Type B pancreatic cell (in vitro differentiated cells): ENCODE data around the gene ARMC5. TPM values are rescaled to one million over a fixed set of nuclear protein-coding genes. Genes with fewer than 3 reads are reported as not detected.
"Not testable (repeated sequence)": the region's sequence is repeated elsewhere in the genome, so short reads cannot be mapped to it uniquely, and the experiment has no call there.

ENCODE experiments used
- DNase-seq: peaks from one replicate; pipeline ENCODE4 v3.0.0; 2021; ENCODE audit warnings: mixed read lengths; ENCODE audit not compliant: unreplicated experiment; ENCODE audit errors: extremely low spot score
- H3K27ac Mint-ChIP-seq: 2 replicates; pipeline ENCODE4 v1.8.0; 2021; ENCODE audit warnings: mild to moderate bottlenecking, mixed read lengths
- H3K27me3 Mint-ChIP-seq: 2 replicates; pipeline ENCODE4 v1.8.0; 2021; ENCODE audit warnings: mixed read lengths
- H3K36me3 Mint-ChIP-seq: 2 replicates; pipeline ENCODE4 v1.8.0; 2021; ENCODE audit warnings: mixed read lengths
- H3K4me1 Mint-ChIP-seq: one replicate; pipeline ENCODE4 v1.8.0; 2021; ENCODE audit warnings: mixed read lengths; ENCODE audit not compliant: unreplicated experiment
- H3K4me3 Mint-ChIP-seq: 2 replicates; pipeline ENCODE4 v1.8.0; 2021; ENCODE audit warnings: mild to moderate bottlenecking, mixed read lengths
- H3K9me3 Mint-ChIP-seq: 2 replicates; pipeline ENCODE4 v1.8.0; 2021; ENCODE audit warnings: mixed read lengths
- CTCF ChIP-seq: fragments of 200-600 bp; sonication (generic); conservative IDR thresholded peaks from 2 replicates; pipeline ENCODE4 v1.5.0; 2021; ENCODE audit warnings: antibody characterized with exemption, mild to moderate bottlenecking
- total RNA-seq: library from RNA; stranded (reverse); gene quantifications from 2 replicates; pipeline ENCODE4 v1.2.1, GENCODE V29; 2021; ENCODE audit warnings: low replicate concordance

Gene ARMC5
- total RNA-seq, 1 donor from 2014 or later = 11.1 TPM

- no peak for TF ChIP-seq CTCF
- Mint-ChIP-seq H3K27ac (no peak overlapping the region), H3K4me3 (no peak overlapping the region), H3K36me3 (no peaks in the 10 kb centered on the region), H3K4me1 (no peaks in the 10 kb centered on the region), H3K9me3 (no peaks in the 10 kb centered on the region), H3K27me3 (peaks cover 37% of the 10 kb centered on the region)
- no peak for DNase-seq
Measured at GRCh38 chr16:31413943-31414342, 45.4 kb upstream of the ARMC5 start.

GRCh38 chr16:31414706-31415105 lies 44.6 kb upstream of the ARMC5 start:
- Mint-ChIP-seq H3K4me3 (no peak overlapping the region), H3K27me3 (peaks cover 32% of the 10 kb centered on the region), H3K27ac (no peak overlapping the region), H3K9me3 (no peaks in the 10 kb centered on the region), H3K4me1 (no peaks in the 10 kb centered on the region), H3K36me3 (no peaks in the 10 kb centered on the region)
- no peak for TF ChIP-seq CTCF
- DNase-seq = no peak

GRCh38 chr16:31416371-31416770 lies 42.9 kb upstream of the ARMC5 start:
- H3K36me3 Mint-ChIP-seq = no peaks in the 10 kb centered on the region
- no peak for DNase-seq
- H3K9me3 Mint-ChIP-seq = no peaks in the 10 kb centered on the region
- no peaks in the 10 kb centered on the region for H3K4me1 Mint-ChIP-seq
- peaks cover 36% of the 10 kb centered on the region for H3K27me3 Mint-ChIP-seq
- TF ChIP-seq CTCF = no peak
- no peak overlapping the region for H3K27ac Mint-ChIP-seq
- H3K4me3 Mint-ChIP-seq = no peak overlapping the region

- peaks cover 36% of the 10 kb centered on the region for H3K27me3 Mint-ChIP-seq
- not testable (repeated sequence) for H3K27ac Mint-ChIP-seq, DNase-seq, H3K9me3 Mint-ChIP-seq, H3K36me3 Mint-ChIP-seq, H3K4me3 Mint-ChIP-seq, H3K4me1 Mint-ChIP-seq
Measured at GRCh38 chr16:31417036-31417435, 42.3 kb upstream of the ARMC5 start.

- no peak for DNase-seq
- Mint-ChIP-seq H3K4me1 (no peaks in the 10 kb centered on the region), H3K27me3 (peaks cover 42% of the 10 kb centered on the region), H3K9me3 (no peaks in the 10 kb centered on the region), H3K27ac (no peak overlapping the region), H3K4me3 (no peak overlapping the region), H3K36me3 (no peaks in the 10 kb centered on the region)
- no peak for TF ChIP-seq CTCF
Measured at GRCh38 chr16:31417916-31418315, 41.4 kb upstream of the ARMC5 start.

DNA sequence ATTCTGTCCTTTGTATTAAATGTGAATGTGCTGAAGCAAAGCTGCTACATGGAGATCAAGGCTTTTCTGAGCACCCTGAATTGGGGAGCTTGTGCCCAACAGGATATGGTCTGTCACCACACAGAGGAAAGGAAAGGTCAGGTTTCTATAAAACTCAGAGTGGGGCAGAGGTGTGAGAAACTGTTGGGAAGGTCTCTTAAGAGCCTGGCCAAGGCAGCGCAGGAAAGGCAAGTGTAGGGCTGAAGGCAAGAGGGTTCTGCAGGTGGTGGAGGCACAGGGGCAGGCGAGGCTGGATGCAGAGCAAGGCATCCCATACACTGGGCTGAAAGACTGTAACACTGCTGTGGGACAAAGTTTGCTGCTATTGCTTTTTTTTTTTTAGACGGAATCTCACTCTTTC lies 39.3 kb upstream of the ARMC5 start:
- TF ChIP-seq CTCF = no peak
- Mint-ChIP-seq H3K36me3 (no peaks in the 10 kb centered on the region), H3K9me3 (no peaks in the 10 kb centered on the region), H3K4me3 (no peak overlapping the region), H3K4me1 (no peaks in the 10 kb centered on the region), H3K27me3 (peaks cover 46% of the 10 kb centered on the region), H3K27ac (no peak overlapping the region)
- DNase-seq = no peak
